Caco-2 (cell line): ENCODE measurements around the gene CD82. TPM values are rescaled to one million over a fixed set of nuclear protein-coding genes. Genes with fewer than 3 reads are reported as not detected.

Experiments
- BruUV-seq: library from RNA; stranded (reverse); fragments of 400-500 nt; replicated peaks from 2 replicates; lab custom pipeline; 2021; lab: Mats Ljungman, UMichigan
- CTCF ChIA-PET: fragments of 300-600 bp; sonication (Branson Sonifier 250); formaldehyde crosslinking; loops from one replicate; lab custom pipeline; 2022; ENCODE audit warnings: antibody characterized with exemption; lab: Charles Lee
- POLR2A ChIA-PET: fragments of 300-600 bp; sonication (Branson Sonifier 250); formaldehyde crosslinking; loops from one replicate; lab custom pipeline; 2022; ENCODE audit warnings: antibody characterized with exemption; lab: Charles Lee
- DNase-seq, 2 experiments: peaks; one replicate each; pipeline versions ENCODE4 v3.0.0 to v3.0.0-alpha.2; 2020 to 2022
- H3K27me3 ChIP-seq: replicated peaks from 2 replicates; pipeline ENCODE4 v1.6.0; 2011; ENCODE audit warnings: low read length; ENCODE audit not compliant: control insufficient read depth, insufficient read depth
- H3K36me3 ChIP-seq: 2 replicates; pipeline ENCODE4 v1.5.1; 2011; ENCODE audit warnings: low read length; ENCODE audit not compliant: control insufficient read depth, insufficient read depth
- H3K4me1 ChIP-seq: fragments of 250-450 bp; sonication (Bioruptor Pico); 2 replicates; pipeline ENCODE4 v1.5.1; 2020; ENCODE audit warnings: mild to moderate bottlenecking
- H3K4me3 ChIP-seq: 2 replicates; pipeline ENCODE4 v1.5.1; 2011; ENCODE audit warnings: low read depth, mild to moderate bottlenecking, control low read depth, low read length
- H3K9me3 ChIP-seq: fragments of 250-450 bp; sonication (Bioruptor Pico); 2 replicates; pipeline ENCODE4 v1.5.1; 2020; ENCODE audit warnings: mild to moderate bottlenecking, moderate library complexity
- H3K27ac Mint-ChIP-seq: one replicate; pipeline ENCODE4 v1.8.0; 2022; ENCODE audit warnings: mixed read lengths; ENCODE audit not compliant: unreplicated experiment
- H3K27me3 Mint-ChIP-seq: one replicate; pipeline ENCODE4 v1.8.0; 2022; ENCODE audit warnings: mixed read lengths; ENCODE audit not compliant: insufficient read depth, unreplicated experiment
- H3K36me3 Mint-ChIP-seq: one replicate; pipeline ENCODE4 v1.8.0; 2022; ENCODE audit warnings: mild to moderate bottlenecking, mixed read lengths; ENCODE audit not compliant: insufficient read depth, unreplicated experiment
- H3K4me1 Mint-ChIP-seq: one replicate; pipeline ENCODE4 v1.8.0; 2022; ENCODE audit warnings: low read depth, mixed read lengths; ENCODE audit not compliant: unreplicated experiment
- H3K4me3 Mint-ChIP-seq: one replicate; pipeline ENCODE4 v1.8.0; 2022; ENCODE audit warnings: mild to moderate bottlenecking, moderate library complexity, mixed read lengths; ENCODE audit not compliant: unreplicated experiment
- H3K9me3 Mint-ChIP-seq: one replicate; pipeline ENCODE4 v1.8.0; 2022; ENCODE audit warnings: mixed read lengths; ENCODE audit not compliant: unreplicated experiment
- CTCF ChIP-seq, 2 experiments: fragments of 200-600 bp in 1 of 2; IDR thresholded peaks; 1 replicate in 1 of 2; 2 replicates in 1 of 2; pipeline versions ENCODE4 v1.5.1 to v1.8.0; 2011 to 2022; ENCODE audit warnings: antibody characterized with exemption in 1 of 2, control low read depth in 1 of 2, inconsistent platforms in 1 of 2, low read depth in 1 of 2, low read length in 1 of 2, mild to moderate bottlenecking in 1 of 2, moderate library complexity in 1 of 2; ENCODE audit not compliant: insufficient read depth in 1 of 2, severe bottlenecking in 1 of 2, unreplicated experiment in 1 of 2
- intact Hi-C: fragments of 100-400 bp; cut with micrococcal nuclease; formaldehyde crosslinking; loops from one replicate; pipeline ENCODE4 v1.10.0; 2022; ENCODE audit not compliant: unreplicated experiment
- total RNA-seq: library from RNA; stranded (reverse); gene quantifications from 2 replicates; pipeline ENCODE4 v1.2.3, GENCODE V29; 2022

The CD82 gene
- total RNA-seq, 1 experiment from 2014 or later, result 4.3 TPM

GRCh38 chr11:44578279-44578678, 12.8 kb downstream of the CD82 start:
- H3K9me3 Mint-ChIP-seq, result no peaks in the 10 kb centered on the region
- Histone ChIP-seq H3K4me3 (no peak overlapping the region), H3K9me3 (peaks cover 6% of the 10 kb centered on the region; the same call in 1 of the 2 replicates), H3K36me3 (no peaks in the 10 kb centered on the region), H3K27me3 (no peaks in the 10 kb centered on the region), H3K4me1 (no peaks in the 10 kb centered on the region)
- BruUV-seq, result no TSS peak
- no peaks in the 10 kb centered on the region for H3K4me1 Mint-ChIP-seq
- TF ChIP-seq CTCF (IDR thresholded peaks at IDR 0.05; ENCODE audit: insufficient read depth in 1 of 2, low read depth in 1 of 2, low read length in 1 of 2, severe bottlenecking in 1 of 2, unreplicated experiment in 1 of 2), result no peak
- no peak overlapping the region for H3K27ac Mint-ChIP-seq
- H3K27me3 Mint-ChIP-seq, result no peaks in the 10 kb centered on the region
- DNase-seq, result no peak
- intact Hi-C loops, result no loop called here
- POLR2A ChIA-PET, result no interaction called here
- CTCF ChIA-PET, result no interaction called here
- H3K4me3 Mint-ChIP-seq, result no peak overlapping the region
- no peaks in the 10 kb centered on the region for H3K36me3 Mint-ChIP-seq

- no peak for DNase-seq
- Histone ChIP-seq H3K36me3 (no peaks in the 10 kb centered on the region), H3K9me3 (peaks cover 6% of the 10 kb centered on the region; the same call in 1 of the 2 replicates), H3K27me3 (no peaks in the 10 kb centered on the region), H3K4me1 (no peaks in the 10 kb centered on the region), H3K4me3 (no peak overlapping the region)
- no peak overlapping the region for H3K4me3 Mint-ChIP-seq
- H3K9me3 Mint-ChIP-seq, result no peaks in the 10 kb centered on the region
- ChIA-PET CTCF (no interaction called here), POLR2A (no interaction called here)
- H3K4me1 Mint-ChIP-seq, result no peaks in the 10 kb centered on the region
- no peak overlapping the region for H3K27ac Mint-ChIP-seq
- TF ChIP-seq CTCF (IDR thresholded peaks at IDR 0.05; ENCODE audit: insufficient read depth in 1 of 2, low read depth in 1 of 2, low read length in 1 of 2, severe bottlenecking in 1 of 2, unreplicated experiment in 1 of 2), result no peak
- no peaks in the 10 kb centered on the region for H3K27me3 Mint-ChIP-seq
- no peaks in the 10 kb centered on the region for H3K36me3 Mint-ChIP-seq
- intact Hi-C loops, result no loop called here
- BruUV-seq, result no TSS peak
Measured at GRCh38 chr11:44579302-44579761, 13.9 kb downstream of the CD82 start.

- intact Hi-C loops, result no loop called here
- Mint-ChIP-seq H3K27ac (no peak overlapping the region), H3K27me3 (no peaks in the 10 kb centered on the region), H3K4me1 (no peaks in the 10 kb centered on the region), H3K9me3 (no peaks in the 10 kb centered on the region), H3K4me3 (no peak overlapping the region), H3K36me3 (no peaks in the 10 kb centered on the region)
- POLR2A ChIA-PET, result no interaction called here
- no peaks in the 10 kb centered on the region for H3K36me3 ChIP-seq
- BruUV-seq, result no TSS peak
- H3K9me3 ChIP-seq, result peaks cover 6% of the 10 kb centered on the region; the same call in 1 of the 2 replicates
- CTCF ChIA-PET, result interaction anchor here (0.7 kb wide), 1 partner anchor 36 kb away, joined by 3 read pairs; no protein-coding TSS in a partner anchor
- no peak overlapping the region for H3K4me3 ChIP-seq
- no peak for TF ChIP-seq CTCF (IDR thresholded peaks at IDR 0.05; ENCODE audit: insufficient read depth in 1 of 2, low read depth in 1 of 2, low read length in 1 of 2, severe bottlenecking in 1 of 2, unreplicated experiment in 1 of 2)
- DNase-seq, result no peak
- 0 out of 2 replicates have a peak, but pooled peaks cover 3% of the 10 kb centered on the region for H3K4me1 ChIP-seq
- no peaks in the 10 kb centered on the region for H3K27me3 ChIP-seq
Measured at GRCh38 chr11:44580701-44581100, 15.2 kb downstream of the CD82 start.
